Parathyroid adenoma (tissue), 2 donors: ENCODE results near the gene NR5A1.

ENCODE experiments used
- H2AFZ ChIP-seq: fragments of 300-600 bp; sonication (generic); one replicate; pipeline ENCODE4 v1.7.0; 2017; ENCODE audit warnings: antibody characterized with exemption, mild to moderate bottlenecking
- H3K27ac ChIP-seq: fragments of 300-600 bp; sonication (generic); one replicate; pipeline ENCODE4 v1.7.0; 2017
- H3K27me3 ChIP-seq: fragments of 300-600 bp; sonication (generic); one replicate; pipeline ENCODE4 v1.7.0; 2017; ENCODE audit warnings: low read length; ENCODE audit not compliant: control insufficient read depth, insufficient read depth
- H3K36me3 ChIP-seq: fragments of 300-600 bp; sonication (generic); one replicate; pipeline ENCODE4 v1.7.0; 2017; ENCODE audit warnings: low read length; ENCODE audit not compliant: control insufficient read depth, insufficient read depth
- H3K4me1 ChIP-seq: fragments of 300-600 bp; sonication (generic); one replicate; pipeline ENCODE4 v1.7.0; 2017; ENCODE audit warnings: control low read depth
- H3K4me2 ChIP-seq: fragments of 300-600 bp; sonication (generic); one replicate; pipeline ENCODE4 v1.7.0; 2017; ENCODE audit warnings: low read length
- H3K4me3 ChIP-seq: fragments of 300-600 bp; sonication (generic); one replicate; pipeline ENCODE4 v1.7.0; 2017; ENCODE audit warnings: low read depth, low read length
- H3K79me2 ChIP-seq: fragments of 300-600 bp; sonication (generic); one replicate; pipeline ENCODE4 v1.7.0; 2017; ENCODE audit warnings: control low read depth
- H3K9ac ChIP-seq: fragments of 300-600 bp; sonication (generic); one replicate; pipeline ENCODE4 v1.7.0; 2017; ENCODE audit warnings: mild to moderate bottlenecking
- H3K9me3 ChIP-seq: fragments of 300-600 bp; sonication (generic); one replicate; pipeline ENCODE4 v1.7.0; 2017; ENCODE audit warnings: low read length; ENCODE audit not compliant: control insufficient read depth
- CTCF ChIP-seq: fragments of 300-600 bp; sonication (generic); IDR thresholded peaks from one replicate; pipeline ENCODE4 v1.7.0; 2017; ENCODE audit warnings: antibody characterized with exemption, mild to moderate bottlenecking
- donor health status: primary hyperparathyroidism.

NR5A1 gene

DNA sequence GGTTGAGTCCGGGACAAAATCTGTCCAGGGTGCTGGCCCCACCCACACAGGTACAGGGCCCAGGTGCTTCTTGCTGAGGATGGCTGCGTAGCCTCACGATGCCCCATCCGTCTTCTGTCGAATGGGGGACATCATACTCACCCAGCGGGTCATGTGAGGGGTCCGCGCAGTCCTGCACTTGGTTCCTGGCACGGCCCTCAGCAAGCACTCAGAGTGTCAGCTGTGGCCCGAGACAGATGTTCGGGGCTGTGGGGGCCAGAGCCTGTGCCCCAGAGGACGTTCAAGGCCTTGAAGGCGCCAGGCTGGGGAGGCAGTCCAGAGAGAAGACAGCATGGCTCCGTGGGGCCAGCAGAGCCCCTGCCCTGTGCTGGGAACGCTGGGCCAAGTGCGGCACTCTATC lies 27.8 kb downstream of the NR5A1 start:
- Histone ChIP-seq H3K27ac (no peak overlapping the region), H3K4me1 (no peaks in the 10 kb centered on the region), H3K27me3 (peaks cover 4% of the 10 kb centered on the region), H2AFZ (no peak overlapping the region), H3K4me2 (no peak overlapping the region), H3K9ac (no peak overlapping the region), H3K36me3 (no peaks in the 10 kb centered on the region), H3K4me3 (no peak overlapping the region), H3K79me2 (no peaks in the 10 kb centered on the region), H3K9me3 (no peaks in the 10 kb centered on the region)
- no peak for TF ChIP-seq CTCF

DNA sequence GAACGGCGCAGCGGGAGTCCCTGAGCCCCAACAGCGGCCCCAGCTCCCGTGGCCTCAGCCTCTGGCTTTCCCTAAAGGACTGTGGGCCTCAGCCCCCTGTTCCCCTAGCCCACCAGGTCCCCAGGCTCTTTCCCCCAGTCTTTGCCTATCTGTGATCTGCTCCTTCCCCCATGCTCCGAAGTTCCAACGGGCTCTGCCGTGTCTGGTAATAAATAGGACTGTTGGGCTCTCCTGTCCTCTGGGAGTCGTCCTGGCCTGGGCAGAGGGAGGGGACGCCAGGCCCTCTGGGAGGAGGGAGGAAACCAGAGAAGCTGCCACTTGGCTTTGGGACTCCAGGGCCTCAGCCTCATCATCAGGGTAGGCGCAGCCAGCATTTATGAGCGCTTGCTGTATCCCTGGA lies 28.8 kb downstream of the NR5A1 start:
- Histone ChIP-seq H3K9ac (no peak overlapping the region), H3K79me2 (no peaks in the 10 kb centered on the region), H3K4me2 (no peak overlapping the region), H2AFZ (no peak overlapping the region), H3K9me3 (no peaks in the 10 kb centered on the region), H3K36me3 (no peaks in the 10 kb centered on the region), H3K27me3 (peaks cover 4% of the 10 kb centered on the region), H3K27ac (no peak overlapping the region), H3K4me1 (no peaks in the 10 kb centered on the region), H3K4me3 (no peak overlapping the region)
- TF ChIP-seq CTCF = no peak

DNA sequence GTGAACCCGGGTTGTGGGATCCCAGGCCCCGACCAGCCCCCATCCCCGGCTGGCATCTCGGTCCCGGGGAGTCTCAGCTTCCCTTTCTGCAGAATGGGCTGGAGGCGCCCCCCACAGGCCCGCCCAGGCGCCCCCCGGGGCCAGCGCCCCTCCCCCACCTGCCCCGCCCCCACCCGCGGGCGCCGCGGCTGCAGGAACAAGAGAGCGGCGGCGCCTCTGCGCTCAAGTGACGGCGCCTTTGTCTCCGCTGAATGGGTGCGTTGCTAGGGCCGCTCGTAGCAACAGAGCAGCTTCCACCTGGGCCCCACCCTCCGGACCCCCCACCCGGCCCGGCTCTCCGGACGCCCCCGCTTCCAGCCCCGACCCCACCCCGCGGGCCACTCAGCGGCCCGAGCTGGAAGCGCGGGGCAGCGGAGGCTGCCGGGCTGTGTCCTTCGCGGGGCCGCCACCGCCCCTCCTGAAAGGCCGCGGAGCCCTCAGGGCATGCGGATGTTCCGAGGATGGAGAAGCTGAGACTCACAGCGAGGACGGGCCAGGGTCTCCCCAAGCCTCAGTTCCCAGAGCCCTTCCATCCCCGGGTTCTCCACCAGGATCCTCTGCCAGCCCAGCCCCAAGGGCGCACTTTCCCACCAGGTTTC lies 29.4 kb downstream of the NR5A1 start:
- Histone ChIP-seq H3K27me3 (peaks cover 4% of the 10 kb centered on the region), H2AFZ (no peak overlapping the region), H3K4me3 (no peak overlapping the region), H3K79me2 (no peaks in the 10 kb centered on the region), H3K27ac (no peak overlapping the region), H3K9me3 (no peaks in the 10 kb centered on the region), H3K36me3 (no peaks in the 10 kb centered on the region), H3K4me2 (no peak overlapping the region), H3K9ac (no peak overlapping the region), H3K4me1 (no peaks in the 10 kb centered on the region)
- TF ChIP-seq CTCF = no peak

GRCh38 chr9:124477211-124477647 lies 30.0 kb downstream of the NR5A1 start:
- no peaks in the 10 kb centered on the region for H3K9me3 ChIP-seq
- no peaks in the 10 kb centered on the region for H3K36me3 ChIP-seq
- H3K79me2 ChIP-seq = no peaks in the 10 kb centered on the region
- no peaks in the 10 kb centered on the region for H3K4me1 ChIP-seq
- H3K4me2 ChIP-seq = no peak overlapping the region
- no peak overlapping the region for H3K27ac ChIP-seq
- TF ChIP-seq CTCF = no peak
- H2AFZ ChIP-seq = no peak overlapping the region
- peaks cover 4% of the 10 kb centered on the region for H3K27me3 ChIP-seq
- no peak overlapping the region for H3K9ac ChIP-seq
- H3K4me3 ChIP-seq = no peak overlapping the region
